Nephron (organoid): Measurements from ENCODE around the gene NKAIN2.

Experiments used
- H3K27ac Mint-ChIP-seq, 3 experiments: 2 replicates each; pipeline ENCODE4 v1.8.0; 2020; ENCODE audit warnings: mixed read lengths in 3 of 3, mild to moderate bottlenecking in 2 of 3, moderate library complexity in 1 of 3
- H3K27me3 Mint-ChIP-seq: 2 replicates; pipeline ENCODE4 v1.8.0; 2021; ENCODE audit warnings: low read depth, mild to moderate bottlenecking, moderate library complexity, mixed read lengths
- H3K36me3 Mint-ChIP-seq: 2 replicates; pipeline ENCODE4 v1.8.0; 2020; ENCODE audit warnings: low read depth, mixed read lengths
- H3K4me1 Mint-ChIP-seq: 2 replicates; pipeline ENCODE4 v1.8.0; 2020; ENCODE audit warnings: mixed read lengths
- H3K4me3 Mint-ChIP-seq, 3 experiments: 2 replicates each; pipeline ENCODE4 v1.8.0; 2020; ENCODE audit warnings: mild to moderate bottlenecking in 3 of 3, mixed read lengths in 3 of 3, moderate library complexity in 2 of 3
- H3K9me3 Mint-ChIP-seq: 2 replicates; pipeline ENCODE4 v1.8.0; 2020; ENCODE audit warnings: mixed read lengths
- TF ChIP-seq, protein P1 (sequence below), 3 experiments: fragments of 200-600 bp; sonication (generic); IDR thresholded peaks; one replicate each; pipeline ENCODE4 v1.5.0; 2021; ENCODE audit warnings: antibody characterized with exemption in 3 of 3; ENCODE audit not compliant: unreplicated experiment in 3 of 3

The NKAIN2 gene

DNA sequence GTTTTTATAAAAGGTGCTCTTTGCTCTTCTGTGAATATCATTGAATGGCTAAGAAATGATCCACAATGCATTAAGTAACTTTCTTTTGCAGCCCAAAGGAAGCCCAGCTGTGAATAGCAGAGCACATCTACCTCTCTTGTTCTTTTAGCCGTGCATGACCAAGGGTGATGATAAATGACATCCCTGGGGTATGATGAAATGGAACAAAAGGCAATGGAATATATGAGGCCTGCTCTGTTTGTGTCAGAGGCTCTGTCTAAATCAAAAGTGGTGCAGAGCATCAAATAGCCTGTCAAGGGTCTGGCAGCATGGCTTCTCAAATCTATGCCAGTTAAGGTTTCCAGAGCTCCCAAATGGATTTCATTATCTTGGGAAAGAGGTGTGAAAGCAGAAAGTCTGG, 796.0 kb downstream of the NKAIN2 start:
- Mint-ChIP-seq H3K4me1 (no peaks in the 10 kb centered on the region), H3K27me3 (no peaks in the 10 kb centered on the region), H3K9me3 (no peaks in the 10 kb centered on the region), H3K4me3 (no peak overlapping the region), H3K27ac (no peak overlapping the region), H3K36me3 (no peaks in the 10 kb centered on the region)
- TF ChIP-seq, protein P1, sequence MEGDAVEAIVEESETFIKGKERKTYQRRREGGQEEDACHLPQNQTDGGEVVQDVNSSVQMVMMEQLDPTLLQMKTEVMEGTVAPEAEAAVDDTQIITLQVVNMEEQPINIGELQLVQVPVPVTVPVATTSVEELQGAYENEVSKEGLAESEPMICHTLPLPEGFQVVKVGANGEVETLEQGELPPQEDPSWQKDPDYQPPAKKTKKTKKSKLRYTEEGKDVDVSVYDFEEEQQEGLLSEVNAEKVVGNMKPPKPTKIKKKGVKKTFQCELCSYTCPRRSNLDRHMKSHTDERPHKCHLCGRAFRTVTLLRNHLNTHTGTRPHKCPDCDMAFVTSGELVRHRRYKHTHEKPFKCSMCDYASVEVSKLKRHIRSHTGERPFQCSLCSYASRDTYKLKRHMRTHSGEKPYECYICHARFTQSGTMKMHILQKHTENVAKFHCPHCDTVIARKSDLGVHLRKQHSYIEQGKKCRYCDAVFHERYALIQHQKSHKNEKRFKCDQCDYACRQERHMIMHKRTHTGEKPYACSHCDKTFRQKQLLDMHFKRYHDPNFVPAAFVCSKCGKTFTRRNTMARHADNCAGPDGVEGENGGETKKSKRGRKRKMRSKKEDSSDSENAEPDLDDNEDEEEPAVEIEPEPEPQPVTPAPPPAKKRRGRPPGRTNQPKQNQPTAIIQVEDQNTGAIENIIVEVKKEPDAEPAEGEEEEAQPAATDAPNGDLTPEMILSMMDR (IDR thresholded peaks at IDR 0.05; ENCODE audit: unreplicated experiment in 3 of 3) = no peak

DNA sequence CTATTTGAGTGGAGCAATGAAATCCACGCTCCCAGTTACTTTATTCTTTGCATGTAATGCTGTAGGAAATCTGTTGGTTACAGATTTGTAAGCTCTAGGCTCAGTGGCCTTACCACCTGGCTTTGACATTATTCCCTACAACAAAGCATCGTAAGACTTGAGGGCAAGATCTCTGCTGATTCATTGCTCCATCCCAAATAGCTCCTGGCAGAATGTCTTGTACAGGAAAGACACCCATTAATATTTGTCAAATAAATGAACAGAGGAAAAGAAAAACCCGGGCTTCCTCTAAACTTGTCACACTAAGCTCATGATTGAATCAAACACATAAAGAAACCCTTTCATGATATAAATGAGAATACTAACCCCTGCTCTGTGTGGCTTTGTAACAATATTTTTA, 801.1 kb downstream of the NKAIN2 start:
- no peak overlapping the region for H3K27ac Mint-ChIP-seq
- TF ChIP-seq, protein P1 (IDR thresholded peaks at IDR 0.05; ENCODE audit: unreplicated experiment in 3 of 3) = no peak
- H3K36me3 Mint-ChIP-seq = no peaks in the 10 kb centered on the region
- H3K4me3 Mint-ChIP-seq = no peak overlapping the region
- no peaks in the 10 kb centered on the region for H3K27me3 Mint-ChIP-seq
- H3K4me1 Mint-ChIP-seq = no peaks in the 10 kb centered on the region
- peaks cover 2% of the 10 kb centered on the region for H3K9me3 Mint-ChIP-seq

DNA sequence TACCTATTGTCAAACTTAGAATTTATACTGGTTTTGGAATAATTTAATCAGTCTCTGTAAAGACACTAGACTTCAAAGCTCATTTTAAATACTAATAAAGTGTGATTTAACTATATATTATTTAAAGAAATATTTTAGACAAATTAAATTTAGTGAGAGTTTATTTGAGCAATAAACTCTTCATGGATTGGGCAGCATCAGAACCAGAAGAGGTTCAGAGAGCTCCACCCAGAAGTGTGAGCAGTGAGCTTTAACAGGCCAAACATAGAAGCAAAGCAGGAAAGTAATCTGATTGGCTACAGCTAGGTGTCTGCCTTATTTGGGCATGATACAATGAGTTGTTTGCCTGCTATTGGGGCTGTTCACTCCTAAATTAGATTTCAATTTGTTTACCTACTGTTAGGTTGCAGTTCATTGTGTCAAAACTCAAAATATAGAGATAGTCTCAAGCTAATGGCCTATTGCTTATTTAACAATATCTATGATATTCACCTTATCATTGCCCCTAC, 803.5 kb downstream of the NKAIN2 start:
- H3K9me3 Mint-ChIP-seq = peaks cover 2% of the 10 kb centered on the region
- no peak overlapping the region for H3K4me3 Mint-ChIP-seq
- no peak overlapping the region for H3K27ac Mint-ChIP-seq
- no peaks in the 10 kb centered on the region for H3K27me3 Mint-ChIP-seq
- no peaks in the 10 kb centered on the region for H3K36me3 Mint-ChIP-seq
- H3K4me1 Mint-ChIP-seq = no peaks in the 10 kb centered on the region
- TF ChIP-seq, protein P1 (IDR thresholded peaks at IDR 0.05; ENCODE audit: unreplicated experiment in 3 of 3) = no peak

DNA sequence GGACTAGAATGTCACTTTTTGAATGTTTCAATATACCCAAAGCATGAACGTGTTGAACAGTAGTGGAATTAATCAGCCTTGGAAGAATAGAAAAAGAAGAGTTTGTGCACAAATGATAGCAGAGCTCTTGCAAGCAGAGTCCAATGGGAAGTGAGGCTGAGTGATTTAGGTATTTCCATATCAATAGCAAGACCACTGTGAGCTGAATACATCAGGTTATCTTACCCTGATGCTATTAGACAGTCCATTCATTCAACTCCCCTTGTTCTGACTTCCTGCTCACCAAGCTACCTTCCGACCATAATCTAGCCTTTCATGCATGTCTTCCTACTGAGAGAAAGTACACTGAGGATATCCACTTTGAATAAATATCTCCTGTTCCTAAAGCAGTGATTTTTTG, 809.4 kb downstream of the NKAIN2 start:
- no peaks in the 10 kb centered on the region for H3K27me3 Mint-ChIP-seq
- H3K9me3 Mint-ChIP-seq = no peaks in the 10 kb centered on the region
- H3K4me3 Mint-ChIP-seq = no peak overlapping the region
- H3K27ac Mint-ChIP-seq = no peak overlapping the region
- no peaks in the 10 kb centered on the region for H3K4me1 Mint-ChIP-seq
- TF ChIP-seq, protein P1 (IDR thresholded peaks at IDR 0.05; ENCODE audit: unreplicated experiment in 3 of 3) = no peak
- H3K36me3 Mint-ChIP-seq = no peaks in the 10 kb centered on the region

DNA sequence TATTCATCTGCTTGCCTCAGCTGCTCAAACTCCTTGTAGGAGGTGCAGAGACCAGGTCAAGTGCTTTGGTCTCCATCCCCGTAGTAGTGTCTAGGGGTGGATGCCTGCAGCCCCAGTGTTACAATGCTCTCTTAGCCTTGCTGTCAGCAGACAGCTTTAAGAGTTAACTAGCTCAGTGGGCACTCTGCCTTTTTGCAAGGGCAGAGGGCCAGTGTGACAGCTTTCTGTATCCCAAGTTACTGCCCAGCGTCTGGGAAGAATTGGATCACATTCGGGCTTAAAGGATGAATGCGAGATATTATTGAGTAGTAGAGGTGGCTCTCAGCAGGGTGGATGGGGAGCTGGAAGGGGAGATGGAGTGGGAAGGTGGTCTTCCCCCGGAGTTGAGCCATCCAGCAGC, 818.7 kb downstream of the NKAIN2 start:
- TF ChIP-seq, protein P1 (IDR thresholded peaks at IDR 0.05; ENCODE audit: unreplicated experiment in 3 of 3) = no peak
- no peak overlapping the region for H3K4me3 Mint-ChIP-seq
- no peaks in the 10 kb centered on the region for H3K9me3 Mint-ChIP-seq
- H3K27me3 Mint-ChIP-seq = no peaks in the 10 kb centered on the region
- no peaks in the 10 kb centered on the region for H3K36me3 Mint-ChIP-seq
- H3K27ac Mint-ChIP-seq = no peak overlapping the region
- H3K4me1 Mint-ChIP-seq = no peaks in the 10 kb centered on the region

DNA sequence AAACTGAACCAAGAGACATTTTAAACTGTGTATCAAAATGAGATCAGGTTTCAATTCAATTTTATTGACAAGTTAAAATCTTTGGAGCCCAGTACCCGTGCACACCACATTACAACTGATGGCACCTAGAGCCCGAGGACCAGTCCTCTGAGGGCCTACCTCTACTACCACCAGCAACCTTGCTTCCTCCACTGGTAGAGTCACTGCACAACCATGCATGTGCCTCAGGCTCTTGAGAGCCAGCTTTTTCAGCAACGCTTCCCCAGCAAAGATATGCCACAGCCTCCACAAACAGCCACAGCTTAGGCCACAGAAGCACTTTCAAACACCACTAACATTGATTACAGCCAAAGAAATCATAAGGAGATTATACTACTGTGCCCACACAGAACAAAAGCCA, 830.0 kb downstream of the NKAIN2 start:
- Mint-ChIP-seq H3K9me3 (peaks cover 8% of the 10 kb centered on the region), H3K4me3 (no peak overlapping the region), H3K27ac (no peak overlapping the region), H3K4me1 (peaks cover 5% of the 10 kb centered on the region), H3K36me3 (no peaks in the 10 kb centered on the region), H3K27me3 (no peaks in the 10 kb centered on the region)
- TF ChIP-seq, protein P1 (IDR thresholded peaks at IDR 0.05; ENCODE audit: unreplicated experiment in 3 of 3) = no peak
